ENCODE results near the gene FARP1.

The FARP1 gene

DNA sequence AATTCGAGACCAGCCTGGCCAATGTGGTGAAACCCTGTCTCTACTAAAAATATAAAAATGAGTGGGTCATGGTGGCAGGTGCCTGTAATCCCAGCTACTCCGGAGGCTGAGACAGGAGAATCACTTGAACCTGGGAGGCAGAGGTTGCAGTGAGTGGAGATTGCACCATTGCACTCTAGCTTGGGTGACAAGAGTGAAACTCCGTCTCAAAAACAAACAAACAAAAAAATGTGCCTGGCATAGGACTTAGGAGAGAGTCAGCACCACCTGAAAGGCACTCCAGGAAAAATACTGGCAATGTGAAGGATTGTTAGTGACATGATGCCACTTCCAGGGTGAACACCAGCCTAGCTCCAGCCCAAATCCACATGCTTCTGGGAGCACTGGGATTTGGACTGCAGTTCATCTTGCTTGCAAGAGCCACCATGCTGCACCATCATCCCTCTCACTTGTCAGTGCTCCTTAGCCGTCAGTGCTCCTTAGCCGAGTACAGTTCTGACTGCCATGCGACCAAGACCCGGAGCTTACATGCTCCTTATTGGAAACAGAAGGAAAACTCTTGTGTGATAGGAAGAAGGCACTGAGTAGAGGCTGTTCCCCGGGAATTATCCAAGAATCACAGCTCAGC, 179.3 kb downstream of the FARP1 start:
- TF ChIP-seq, protein P1, sequence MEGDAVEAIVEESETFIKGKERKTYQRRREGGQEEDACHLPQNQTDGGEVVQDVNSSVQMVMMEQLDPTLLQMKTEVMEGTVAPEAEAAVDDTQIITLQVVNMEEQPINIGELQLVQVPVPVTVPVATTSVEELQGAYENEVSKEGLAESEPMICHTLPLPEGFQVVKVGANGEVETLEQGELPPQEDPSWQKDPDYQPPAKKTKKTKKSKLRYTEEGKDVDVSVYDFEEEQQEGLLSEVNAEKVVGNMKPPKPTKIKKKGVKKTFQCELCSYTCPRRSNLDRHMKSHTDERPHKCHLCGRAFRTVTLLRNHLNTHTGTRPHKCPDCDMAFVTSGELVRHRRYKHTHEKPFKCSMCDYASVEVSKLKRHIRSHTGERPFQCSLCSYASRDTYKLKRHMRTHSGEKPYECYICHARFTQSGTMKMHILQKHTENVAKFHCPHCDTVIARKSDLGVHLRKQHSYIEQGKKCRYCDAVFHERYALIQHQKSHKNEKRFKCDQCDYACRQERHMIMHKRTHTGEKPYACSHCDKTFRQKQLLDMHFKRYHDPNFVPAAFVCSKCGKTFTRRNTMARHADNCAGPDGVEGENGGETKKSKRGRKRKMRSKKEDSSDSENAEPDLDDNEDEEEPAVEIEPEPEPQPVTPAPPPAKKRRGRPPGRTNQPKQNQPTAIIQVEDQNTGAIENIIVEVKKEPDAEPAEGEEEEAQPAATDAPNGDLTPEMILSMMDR (IDR thresholded peaks at IDR 0.05; ENCODE audit: borderline replicate concordance, insufficient read depth, low read depth, low read length) = no peak
- H3K4me3 ChIP-seq (ENCODE audit: low read depth, low read length) = no peak overlapping the region

DNA sequence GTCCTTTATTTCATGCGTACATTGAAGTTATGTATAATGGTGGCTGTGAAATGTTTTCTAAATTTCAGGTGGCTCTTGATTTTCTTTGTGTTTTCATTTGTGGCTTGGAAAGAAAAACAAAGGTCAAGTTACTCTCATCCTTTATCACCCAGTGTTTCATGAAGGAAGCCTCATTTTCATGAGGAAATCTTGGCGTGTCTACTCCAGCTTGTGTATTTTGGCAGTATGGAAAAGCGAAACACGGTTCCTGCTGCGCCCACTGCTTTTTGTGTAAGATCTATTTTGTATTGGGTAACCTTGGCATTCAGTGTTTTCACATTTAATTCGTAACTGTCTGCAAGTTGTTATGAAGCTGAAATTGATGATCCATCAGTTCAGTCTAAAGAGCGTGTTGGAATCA, 181.2 kb downstream of the FARP1 start:
- TF ChIP-seq, protein P1 (IDR thresholded peaks at IDR 0.05; ENCODE audit: borderline replicate concordance, insufficient read depth, low read depth, low read length) = no peak
- no peak overlapping the region for H3K4me3 ChIP-seq (ENCODE audit: low read depth, low read length)

DNA sequence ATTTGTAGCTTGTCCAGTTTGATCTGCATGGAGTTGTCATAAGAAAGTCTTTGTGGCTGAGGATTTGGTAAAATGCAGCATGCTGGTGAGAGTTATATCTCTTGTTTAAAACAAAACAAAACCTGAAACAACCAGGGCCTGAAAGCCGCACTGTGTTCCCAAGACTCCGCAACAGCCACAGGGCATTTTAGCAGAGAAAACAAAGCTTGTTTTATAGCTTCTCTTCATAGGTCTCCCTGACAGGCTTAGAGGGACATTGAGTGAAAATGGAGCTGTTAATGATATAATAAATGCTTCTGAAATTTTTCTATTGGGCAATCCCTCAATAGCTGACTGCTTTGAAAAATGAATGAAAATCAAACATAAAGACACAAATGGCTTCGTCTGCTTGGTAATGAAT, 182.8 kb downstream of the FARP1 start:
- H3K4me3 ChIP-seq (ENCODE audit: low read depth, low read length) = no peak overlapping the region
- TF ChIP-seq, protein P1 (IDR thresholded peaks at IDR 0.05; ENCODE audit: borderline replicate concordance, insufficient read depth, low read depth, low read length) = no peak

DNA sequence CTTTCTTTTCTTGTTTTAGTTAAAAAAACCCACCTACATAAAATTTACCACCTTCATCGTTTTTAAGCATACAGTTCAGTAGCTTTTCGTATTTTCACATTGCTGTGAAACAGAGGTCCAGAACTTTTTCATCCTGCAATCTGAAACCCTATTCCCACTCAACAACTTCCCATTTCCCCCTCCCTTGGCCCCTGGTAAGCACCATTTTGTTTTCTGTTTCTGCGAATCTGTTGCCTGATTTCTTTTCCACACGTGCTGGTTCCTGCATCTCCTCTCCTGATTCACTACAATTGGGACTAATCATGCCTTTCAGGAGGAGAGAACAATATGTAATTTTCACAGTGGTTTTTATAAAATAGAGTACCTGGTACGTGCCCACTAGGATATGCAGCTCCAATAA, 183.4 kb downstream of the FARP1 start:
- TF ChIP-seq, protein P1 (IDR thresholded peaks at IDR 0.05; ENCODE audit: borderline replicate concordance, insufficient read depth, low read depth, low read length) = no peak
- no peak overlapping the region for H3K4me3 ChIP-seq (ENCODE audit: low read depth, low read length)

DNA sequence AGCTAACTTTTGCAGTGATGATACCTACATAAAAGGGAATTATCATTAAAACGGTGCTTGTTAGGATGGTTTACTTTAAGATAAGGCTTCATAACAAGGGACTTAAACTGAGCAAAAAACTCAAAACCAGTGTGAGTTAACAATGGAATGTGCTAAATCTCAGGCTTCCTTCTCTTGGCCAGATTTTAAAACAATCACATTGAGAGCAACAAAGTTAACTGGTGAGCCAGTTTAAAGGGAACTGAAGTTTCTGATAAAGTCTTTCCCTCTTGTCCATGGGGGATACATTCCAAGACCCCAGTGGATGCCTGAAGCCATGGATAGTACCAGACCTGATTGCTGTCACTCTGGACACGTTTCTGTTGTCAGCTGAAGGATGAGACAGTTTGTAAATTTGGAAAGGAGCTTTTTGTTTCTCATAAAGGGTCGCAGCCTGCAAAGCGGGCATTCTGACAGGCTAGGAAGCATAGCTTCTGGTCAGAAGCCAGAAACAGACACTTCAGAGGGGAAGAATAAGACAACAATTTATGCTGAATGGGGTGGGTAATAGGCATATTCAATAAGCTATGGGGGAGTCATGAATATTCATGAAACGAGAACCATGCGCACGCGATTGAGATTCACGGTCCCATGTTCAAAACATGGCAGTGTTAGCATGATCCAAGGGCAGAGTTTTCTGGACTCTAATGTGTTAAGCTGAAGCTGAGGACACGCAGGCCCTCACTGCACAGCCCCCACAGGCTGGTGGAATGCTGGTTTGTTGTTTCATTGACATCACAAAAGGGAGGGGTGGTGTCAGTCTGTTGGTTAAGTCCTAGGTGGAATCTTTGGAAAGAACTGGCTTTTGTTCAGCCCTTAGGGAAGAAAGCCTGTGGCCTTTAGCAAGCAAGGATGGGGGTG, 184.7 kb downstream of the FARP1 start:
- TF ChIP-seq, protein P1 (IDR thresholded peaks at IDR 0.05; ENCODE audit: borderline replicate concordance, insufficient read depth, low read depth, low read length) = no peak
- H3K4me3 ChIP-seq (ENCODE audit: low read depth, low read length) = no peak overlapping the region

DNA sequence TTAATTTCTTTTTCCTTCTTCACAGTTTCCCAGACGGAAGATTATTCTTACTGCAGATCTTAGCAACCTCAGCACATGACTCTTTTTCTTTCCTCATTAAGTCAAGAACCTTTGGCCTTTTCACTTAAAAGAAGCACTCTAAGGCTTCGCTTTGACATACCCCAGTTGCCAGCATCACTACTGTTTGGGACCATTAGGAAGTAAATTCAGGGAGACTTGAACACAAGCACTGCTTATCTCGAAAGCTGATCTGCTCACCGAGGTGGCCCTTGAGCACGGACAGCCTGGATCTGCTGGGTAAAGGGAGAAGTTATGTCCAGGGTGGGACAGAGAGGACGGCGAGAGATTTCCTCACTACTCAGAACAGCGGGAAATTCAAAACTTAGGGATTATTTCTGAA, 185.6 kb downstream of the FARP1 start:
- H3K4me3 ChIP-seq (ENCODE audit: low read depth, low read length) = no peak overlapping the region
- TF ChIP-seq, protein P1 (IDR thresholded peaks at IDR 0.05; ENCODE audit: borderline replicate concordance, insufficient read depth, low read depth, low read length) = no peak

DNA sequence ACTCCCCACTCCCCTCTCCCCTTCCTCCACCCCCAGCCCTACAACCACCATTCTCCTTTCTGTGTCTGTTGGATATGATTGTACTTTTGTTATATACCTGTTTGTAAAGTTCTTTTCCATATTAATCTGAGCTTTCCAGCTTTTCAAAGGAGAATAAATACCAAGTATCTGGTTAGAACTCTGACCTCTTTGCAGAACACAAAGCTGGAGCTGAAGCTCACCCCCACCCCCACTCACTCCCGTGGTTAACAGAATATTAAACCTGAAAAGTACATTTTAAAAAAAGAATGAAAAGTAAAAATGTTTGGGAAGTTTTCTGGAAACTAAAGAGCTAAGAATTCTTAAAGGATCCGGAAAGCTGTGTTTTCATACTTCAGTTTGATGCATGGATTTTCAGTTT, 189.3 kb downstream of the FARP1 start:
- no peak overlapping the region for H3K4me3 ChIP-seq (ENCODE audit: low read depth, low read length)
- TF ChIP-seq, protein P1 (IDR thresholded peaks at IDR 0.05; ENCODE audit: borderline replicate concordance, insufficient read depth, low read depth, low read length) = no peak

Data from GM12875 (cell line).